HL-60 (cell line): ENCODE results near the gene KYNU.

ENCODE experiments used
- GABPA ChIP-seq: IDR thresholded peaks from 2 replicates; pipeline ENCODE4 v1.6.1; 2012; ENCODE audit warnings: low read depth
- POLR2AphosphoS5 ChIP-seq: IDR thresholded peaks from 2 replicates; pipeline ENCODE4 v1.6.1; 2012; ENCODE audit warnings: low read depth
- TF ChIP-seq, protein P1 (sequence below): IDR thresholded peaks from one replicate; pipeline ENCODE4 v1.5.1; 2011; ENCODE audit warnings: low read length, control low read depth, inconsistent platforms; ENCODE audit not compliant: insufficient read depth

DNA sequence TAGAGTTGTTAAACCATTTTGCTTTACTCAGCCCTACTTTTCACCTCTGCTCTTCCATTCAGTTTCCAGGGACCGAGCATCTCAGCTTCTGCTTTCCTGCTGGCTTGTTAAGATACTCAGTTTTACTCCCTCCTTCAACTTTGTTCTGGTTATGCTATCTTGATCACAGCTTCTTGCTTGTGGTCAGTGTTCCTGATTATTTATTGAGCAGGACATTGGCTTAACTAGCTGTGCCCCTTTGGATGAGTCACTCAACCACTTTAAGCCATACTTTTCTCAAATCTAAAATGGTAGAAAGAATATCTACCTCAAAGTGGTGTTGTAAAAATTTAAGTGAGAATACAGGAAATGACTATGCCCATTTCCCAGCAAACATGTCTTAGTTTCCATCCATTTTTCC lies 124.0 kb downstream of the KYNU start:
- TF ChIP-seq, protein P1, sequence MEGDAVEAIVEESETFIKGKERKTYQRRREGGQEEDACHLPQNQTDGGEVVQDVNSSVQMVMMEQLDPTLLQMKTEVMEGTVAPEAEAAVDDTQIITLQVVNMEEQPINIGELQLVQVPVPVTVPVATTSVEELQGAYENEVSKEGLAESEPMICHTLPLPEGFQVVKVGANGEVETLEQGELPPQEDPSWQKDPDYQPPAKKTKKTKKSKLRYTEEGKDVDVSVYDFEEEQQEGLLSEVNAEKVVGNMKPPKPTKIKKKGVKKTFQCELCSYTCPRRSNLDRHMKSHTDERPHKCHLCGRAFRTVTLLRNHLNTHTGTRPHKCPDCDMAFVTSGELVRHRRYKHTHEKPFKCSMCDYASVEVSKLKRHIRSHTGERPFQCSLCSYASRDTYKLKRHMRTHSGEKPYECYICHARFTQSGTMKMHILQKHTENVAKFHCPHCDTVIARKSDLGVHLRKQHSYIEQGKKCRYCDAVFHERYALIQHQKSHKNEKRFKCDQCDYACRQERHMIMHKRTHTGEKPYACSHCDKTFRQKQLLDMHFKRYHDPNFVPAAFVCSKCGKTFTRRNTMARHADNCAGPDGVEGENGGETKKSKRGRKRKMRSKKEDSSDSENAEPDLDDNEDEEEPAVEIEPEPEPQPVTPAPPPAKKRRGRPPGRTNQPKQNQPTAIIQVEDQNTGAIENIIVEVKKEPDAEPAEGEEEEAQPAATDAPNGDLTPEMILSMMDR = no peak
- TF ChIP-seq GABPA = no peak
- no peak for TF ChIP-seq POLR2AphosphoS5
